GM12878 (cell line): ENCODE measurements around the gene CCDC17.

Experiments
- CTCF ChIP-seq, 3 experiments: IDR thresholded peaks in 2 of 3; conservative IDR thresholded peaks in 1 of 3; 2 replicates each; pipeline ENCODE4 v1.5.1; 2011; ENCODE audit warnings: low read depth in 3 of 3, low read length in 3 of 3, mild to moderate bottlenecking in 3 of 3, control low read depth in 2 of 3, moderate library complexity in 2 of 3, inconsistent platforms in 1 of 3, mixed read lengths in 1 of 3; ENCODE audit not compliant: control insufficient read depth in 2 of 3, insufficient read depth in 1 of 3; ENCODE audit errors: extremely low read depth in 1 of 3
- NR2C1 ChIP-seq: fragments of 450-650 bp; IDR thresholded peaks from 2 replicates; pipeline ENCODE4 v1.6.1; 2017; ENCODE audit warnings: antibody characterized with exemption, mild to moderate bottlenecking, moderate library complexity
- PAX8 ChIP-seq: fragments of 450-650 bp; IDR thresholded peaks from 2 replicates; pipeline ENCODE4 v1.6.1; 2017; ENCODE audit warnings: mild to moderate bottlenecking, moderate library complexity
- POLR2A ChIP-seq: IDR thresholded peaks from 2 replicates; pipeline ENCODE4 v1.6.1; 2011; ENCODE audit warnings: low read depth, mild to moderate bottlenecking, low read length
- TF ChIP-seq, protein P1 (sequence below): IDR thresholded peaks from 2 replicates; pipeline ENCODE4 v1.6.1; 2012; ENCODE audit warnings: low read depth, low read length, improper control_type of control experiment

DNA sequence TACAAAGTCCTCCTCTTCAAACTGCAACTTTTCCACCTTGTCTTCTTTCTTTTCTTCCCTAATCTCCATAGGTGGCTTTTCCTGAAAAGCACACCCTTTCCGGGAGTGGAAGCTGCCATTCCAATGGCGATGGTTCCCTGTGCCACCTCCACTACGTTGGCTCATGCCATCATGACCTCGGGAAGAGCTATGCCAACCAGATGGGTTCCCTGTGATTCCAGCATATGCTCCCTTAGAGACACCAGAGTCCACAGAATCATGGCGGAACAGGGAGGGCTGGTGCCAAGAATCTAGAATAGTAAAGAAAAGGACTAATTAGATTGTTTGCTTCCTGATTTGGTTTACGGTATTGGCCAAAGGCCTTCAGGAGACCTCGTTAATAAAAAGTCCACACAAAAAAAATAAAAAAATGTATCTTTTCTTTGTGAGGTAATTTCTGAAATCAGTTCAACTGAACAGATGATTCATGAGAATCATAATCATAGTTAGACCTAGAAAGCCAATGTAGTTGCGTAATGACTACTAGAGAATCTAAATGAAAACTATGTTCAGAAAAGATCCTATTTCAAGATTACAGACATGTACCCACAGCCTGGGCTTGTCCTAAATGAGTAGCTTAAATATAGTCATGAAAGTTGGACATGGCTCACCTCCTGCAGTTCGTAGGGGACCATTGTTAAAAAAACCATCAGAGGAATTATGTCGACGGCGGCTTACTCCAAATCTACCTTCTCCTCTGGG is 30.9 kb upstream of the CCDC17 start:
- TF ChIP-seq, protein P1, sequence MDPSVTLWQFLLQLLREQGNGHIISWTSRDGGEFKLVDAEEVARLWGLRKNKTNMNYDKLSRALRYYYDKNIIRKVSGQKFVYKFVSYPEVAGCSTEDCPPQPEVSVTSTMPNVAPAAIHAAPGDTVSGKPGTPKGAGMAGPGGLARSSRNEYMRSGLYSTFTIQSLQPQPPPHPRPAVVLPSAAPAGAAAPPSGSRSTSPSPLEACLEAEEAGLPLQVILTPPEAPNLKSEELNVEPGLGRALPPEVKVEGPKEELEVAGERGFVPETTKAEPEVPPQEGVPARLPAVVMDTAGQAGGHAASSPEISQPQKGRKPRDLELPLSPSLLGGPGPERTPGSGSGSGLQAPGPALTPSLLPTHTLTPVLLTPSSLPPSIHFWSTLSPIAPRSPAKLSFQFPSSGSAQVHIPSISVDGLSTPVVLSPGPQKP, result no peak
- no peak for TF ChIP-seq NR2C1
- no peak for TF ChIP-seq CTCF (IDR thresholded peaks at IDR 0.05 in 2 of 3, conservative IDR thresholded peaks at IDR 0.05 in 1 of 3; ENCODE audit: control insufficient read depth in 2 of 3, extremely low read depth in 1 of 3, insufficient read depth in 1 of 3, low read depth in 3 of 3, low read length in 3 of 3)
- no peak for TF ChIP-seq POLR2A
- TF ChIP-seq PAX8, result no peak
